Vagina (tissue), 2 donors: ENCODE data around the gene WBP2.

Experiments used
- CTCF ChIP-seq, 3 experiments: fragments of 450-650 bp in 2 of 3; fragments of 200-600 bp in 1 of 3; sonication (generic) in 1 of 3; IDR thresholded peaks; one replicate each; pipeline ENCODE4 v1.5.1; 2017 to 2019; ENCODE audit warnings: antibody characterized with exemption in 3 of 3, mild to moderate bottlenecking in 2 of 3, moderate library complexity in 2 of 3
- POLR2A ChIP-seq, 2 donors: fragments of 450-650 bp; IDR thresholded peaks; one replicate each; pipeline ENCODE4 v1.6.1; 2017; ENCODE audit warnings: antibody characterized with exemption in 2 of 2, mild to moderate bottlenecking in 2 of 2, moderate library complexity in 2 of 2
- POLR2AphosphoS5 ChIP-seq, 2 donors: sonication (generic); formaldehyde crosslinking; IDR thresholded peaks; one replicate each; pipeline ENCODE4 v1.9.0; 2017; ENCODE audit warnings: antibody characterized with exemption in 2 of 2, mild to moderate bottlenecking in 2 of 2, low read depth in 1 of 2; ENCODE audit not compliant: insufficient read depth in 1 of 2

- TF ChIP-seq CTCF (IDR thresholded peaks at IDR 0.05): no peak
- no peak for TF ChIP-seq POLR2A (IDR thresholded peaks at IDR 0.05)
- TF ChIP-seq POLR2AphosphoS5 (IDR thresholded peaks at IDR 0.05; ENCODE audit: insufficient read depth in 1 of 2, low read depth in 1 of 2): no peak
These were observed 43.7 kb upstream of the WBP2 start for GRCh38 chr17:75898791-75899190.
